NCI-H510A treated with DMSO at 0.1 percent for 48 hours (cell line): Measurements from ENCODE around the gene ADD3.
"Not testable (repeated sequence)": the region's sequence is repeated elsewhere in the genome, so short reads cannot be mapped to it uniquely, and the experiment has no call there.

Source experiments
- DNase-seq: peaks from one replicate; lab custom pipeline; 2025; lab: John Stamatoyannopoulos, UW

Gene ADD3

DNA sequence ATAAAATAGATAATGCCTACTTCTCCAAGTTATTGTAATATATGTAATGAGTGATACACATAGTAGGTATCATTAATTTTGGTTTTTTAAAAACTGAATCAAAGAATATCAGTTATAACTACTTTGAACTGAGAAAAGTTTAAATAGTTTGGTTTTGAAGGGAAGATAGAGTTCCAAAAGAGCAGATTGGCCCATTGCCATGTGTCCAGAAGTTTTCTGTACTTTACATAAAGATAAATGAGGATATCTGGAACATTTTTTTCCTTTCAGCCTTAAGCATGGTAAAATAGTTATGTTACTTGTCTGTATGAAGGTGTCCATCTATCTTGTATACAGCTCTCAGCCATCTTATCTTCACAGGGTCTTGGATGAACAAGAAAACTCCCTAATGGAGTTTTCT, 101.7 kb downstream of the ADD3 start:
- no peak for DNase-seq

DNA sequence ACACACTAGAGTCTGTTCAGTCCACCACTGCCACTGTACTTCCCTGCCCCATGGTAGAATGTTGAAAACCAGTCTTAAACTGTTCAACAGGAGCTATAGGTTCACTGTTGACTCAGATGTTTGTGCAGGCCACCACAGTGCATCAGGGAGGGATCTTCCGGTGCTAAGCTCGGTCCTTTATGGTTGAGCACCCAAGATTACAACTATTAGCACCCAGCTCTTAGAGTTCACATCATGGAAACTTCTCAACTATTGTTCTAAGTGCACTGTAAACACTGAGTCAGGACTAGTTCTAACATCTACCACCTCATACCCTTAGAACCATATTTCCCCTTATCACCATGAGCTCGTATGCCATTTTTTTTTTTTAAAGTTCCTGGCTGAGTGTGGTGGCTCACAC, 102.6 kb downstream of the ADD3 start:
- DNase-seq: no peak

DNA sequence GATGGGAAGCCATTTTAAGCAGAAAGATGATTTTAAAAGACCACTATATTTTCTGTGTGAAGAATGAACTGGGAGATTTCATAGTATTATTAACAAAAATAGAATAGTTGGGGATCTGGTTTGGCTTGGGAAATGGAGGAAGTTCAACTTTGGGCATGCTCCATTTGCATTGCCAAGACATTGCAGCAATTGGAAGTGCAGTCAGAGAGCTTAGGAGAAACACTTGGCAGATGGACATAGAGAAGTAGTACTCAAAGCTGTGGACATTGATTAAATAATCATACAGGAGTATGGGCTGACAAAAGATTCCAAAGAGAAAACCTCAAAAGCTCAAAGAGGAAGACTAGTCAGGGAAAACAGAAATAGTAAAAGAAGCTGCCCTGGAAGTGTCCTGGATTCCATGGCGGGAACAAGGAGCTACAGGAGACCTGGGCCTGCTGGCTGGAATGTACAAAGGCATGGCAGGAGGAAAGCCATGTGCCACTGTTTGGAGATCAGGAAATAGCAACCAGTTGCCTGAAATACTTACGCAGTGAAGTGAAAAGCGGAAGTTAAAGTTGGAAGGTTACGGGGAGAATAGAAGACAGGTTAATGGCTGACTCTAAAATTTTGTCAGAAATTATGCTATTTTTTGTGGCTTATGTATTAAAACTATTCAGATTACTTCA, 106.0 kb downstream of the ADD3 start:
- no peak for DNase-seq

DNA sequence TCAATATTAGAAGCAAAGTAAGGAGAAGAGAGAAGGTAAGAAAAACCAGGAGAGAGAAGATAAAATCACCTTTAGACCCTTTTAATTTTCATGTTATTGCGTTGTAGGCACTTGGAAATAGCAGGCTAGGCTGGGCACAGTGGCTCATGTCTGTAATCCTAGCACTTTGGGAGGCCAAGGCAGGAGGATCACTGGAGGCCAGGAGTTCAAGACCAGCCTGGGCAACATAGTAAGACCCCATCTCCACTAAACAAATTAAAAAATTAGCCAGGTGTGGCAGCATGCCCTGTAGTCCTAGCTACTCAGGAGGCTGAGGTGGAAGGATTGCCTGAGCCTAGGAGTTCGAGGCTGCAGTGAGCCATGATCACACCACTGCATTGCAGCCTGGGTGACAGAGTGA, 106.9 kb downstream of the ADD3 start:
- not testable (repeated sequence) for DNase-seq

DNA sequence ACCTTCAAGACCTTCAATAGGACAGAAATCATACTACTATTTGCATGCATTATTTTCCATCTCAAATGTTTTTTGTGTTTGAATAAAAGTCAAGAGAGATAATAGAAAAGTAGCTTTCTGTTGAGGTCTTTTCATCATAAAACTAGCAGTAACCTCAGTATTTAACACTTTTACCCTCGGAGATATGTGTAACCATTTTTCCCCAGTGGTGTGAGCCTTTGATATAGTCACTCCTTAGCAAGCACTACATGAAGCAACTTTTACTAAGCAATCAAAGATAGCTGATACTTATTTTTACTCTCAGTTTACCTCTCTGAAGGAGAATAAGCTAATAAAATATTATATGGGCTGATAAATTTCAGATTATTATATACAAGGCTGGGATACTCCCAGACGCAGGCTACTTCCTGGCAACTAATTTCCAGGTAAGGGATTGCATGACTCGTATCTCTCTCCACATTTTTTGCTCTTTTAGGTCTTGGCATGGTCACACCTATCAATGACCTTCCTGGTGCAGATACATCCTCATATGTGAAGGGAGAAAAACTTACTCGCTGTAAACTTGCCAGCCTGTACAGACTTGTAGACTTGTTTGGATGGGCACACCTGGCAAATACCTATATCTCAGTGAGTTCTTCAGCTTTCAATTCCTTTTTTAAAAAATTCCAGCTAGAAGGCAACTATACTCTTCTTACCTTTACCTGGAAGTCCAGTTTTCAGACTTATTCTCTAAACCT, 108.2 kb downstream of the ADD3 start:
- DNase-seq: no peak

DNA sequence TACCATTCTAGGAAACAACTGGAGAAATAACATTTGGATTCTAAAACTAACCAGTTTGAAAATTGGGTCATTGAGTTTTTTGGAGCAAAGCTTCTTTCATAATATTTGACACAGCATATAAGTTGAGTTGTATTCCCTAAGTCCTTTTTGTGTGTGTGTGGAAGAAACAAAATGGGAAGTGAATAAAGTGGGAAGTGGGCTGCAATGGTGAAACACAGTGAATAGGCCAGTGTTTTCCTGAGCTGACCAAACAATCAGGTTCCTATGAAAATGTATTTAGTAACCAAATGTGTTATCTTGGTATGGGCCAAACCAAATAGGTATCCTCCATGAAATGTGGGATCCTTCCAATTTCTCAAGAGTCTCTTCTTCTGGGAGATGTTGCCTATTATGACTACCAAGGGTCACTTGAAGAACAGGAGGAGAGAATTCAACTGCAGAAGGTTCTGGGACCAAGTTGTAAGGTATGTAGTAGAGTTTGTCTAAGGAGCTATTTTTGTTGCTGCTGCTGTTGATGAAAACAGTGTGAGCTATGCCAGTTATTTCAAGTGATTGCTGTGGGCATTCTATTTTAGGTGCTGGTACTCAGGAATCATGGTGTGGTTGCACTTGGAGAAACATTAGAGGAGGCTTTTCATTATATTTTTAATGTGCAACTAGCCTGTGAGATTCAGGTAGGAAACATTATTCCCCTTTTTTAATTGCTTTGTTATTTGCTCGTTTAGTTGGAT, 111.3 kb downstream of the ADD3 start:
- no peak for DNase-seq

DNA sequence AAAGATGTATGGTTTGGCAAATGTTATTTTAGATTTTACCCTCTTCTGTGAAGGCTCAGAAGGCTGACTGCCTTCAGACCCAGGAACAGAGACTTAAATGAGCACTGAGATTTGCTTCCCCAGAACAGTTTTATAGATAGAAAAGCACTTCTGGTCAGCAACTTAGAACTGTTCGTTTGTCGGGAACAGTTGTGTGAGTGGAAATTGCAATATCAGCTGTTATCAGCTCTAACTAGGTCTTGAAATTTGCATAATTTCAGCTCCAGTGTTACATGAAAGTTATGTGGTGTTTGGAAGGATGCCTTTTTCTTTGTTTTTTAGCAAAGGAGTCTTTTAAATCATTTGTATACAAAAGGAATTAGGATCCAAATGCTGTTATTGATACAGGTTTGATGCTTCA, 115.8 kb downstream of the ADD3 start:
- no peak for DNase-seq

DNA sequence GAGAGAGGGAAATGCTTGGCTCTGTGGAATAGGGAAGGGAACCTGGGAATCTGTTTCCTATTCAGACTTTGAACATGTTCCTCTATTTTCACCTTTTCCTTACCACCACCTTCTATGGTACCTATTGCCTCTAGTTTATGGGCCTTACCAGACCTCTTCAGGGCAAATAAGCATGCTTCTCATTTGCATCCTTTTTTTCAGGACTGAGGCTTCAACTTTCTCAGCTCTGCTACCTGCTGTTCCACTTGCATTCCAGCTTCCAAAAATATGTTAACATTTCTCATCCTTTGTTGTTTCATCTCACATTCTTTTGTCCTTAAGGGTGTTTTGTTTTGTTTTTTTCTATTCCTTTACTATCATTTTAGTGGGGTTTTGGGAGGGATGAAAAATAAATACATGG, 121.7 kb downstream of the ADD3 start:
- DNase-seq: no peak

DNA sequence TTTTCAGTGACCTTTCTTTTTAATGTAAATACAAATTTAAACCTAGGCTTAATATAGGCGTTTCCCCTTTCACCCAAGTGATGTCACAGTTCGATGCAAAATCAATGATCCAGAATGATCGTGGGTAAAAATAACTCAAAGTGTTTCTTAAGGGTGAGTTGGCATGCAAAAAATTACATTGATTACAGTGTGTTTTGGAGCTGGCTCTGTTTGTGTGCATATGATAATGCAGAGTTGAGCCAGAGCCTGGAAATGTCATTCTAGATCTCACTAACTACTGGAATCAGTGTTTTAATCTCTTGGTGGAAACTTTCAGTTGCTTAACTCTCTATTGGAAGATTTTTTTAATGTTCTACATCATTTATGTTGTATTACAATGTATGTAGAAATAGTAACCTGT, 127.1 kb downstream of the ADD3 start:
- DNase-seq: no peak

DNA sequence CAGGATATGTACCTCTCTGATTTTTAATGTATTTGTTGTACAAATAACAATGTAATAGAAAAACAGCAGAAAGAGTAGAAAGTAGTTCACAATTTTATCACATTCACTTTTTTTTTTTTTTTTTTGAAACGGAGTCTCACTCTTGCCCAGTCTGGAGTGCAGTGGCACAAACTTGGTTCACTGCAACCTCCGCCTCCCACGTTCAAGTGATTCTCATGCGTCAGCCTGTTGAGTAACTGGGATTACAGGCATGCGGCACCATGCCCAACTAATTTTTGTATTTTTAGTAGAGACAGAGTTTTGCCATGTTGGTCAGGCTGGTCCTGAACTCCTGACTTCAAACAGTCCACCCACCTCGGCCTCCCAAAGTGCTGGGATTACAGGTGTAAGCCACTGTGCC, 128.1 kb downstream of the ADD3 start:
- DNase-seq: not testable (repeated sequence)

DNA sequence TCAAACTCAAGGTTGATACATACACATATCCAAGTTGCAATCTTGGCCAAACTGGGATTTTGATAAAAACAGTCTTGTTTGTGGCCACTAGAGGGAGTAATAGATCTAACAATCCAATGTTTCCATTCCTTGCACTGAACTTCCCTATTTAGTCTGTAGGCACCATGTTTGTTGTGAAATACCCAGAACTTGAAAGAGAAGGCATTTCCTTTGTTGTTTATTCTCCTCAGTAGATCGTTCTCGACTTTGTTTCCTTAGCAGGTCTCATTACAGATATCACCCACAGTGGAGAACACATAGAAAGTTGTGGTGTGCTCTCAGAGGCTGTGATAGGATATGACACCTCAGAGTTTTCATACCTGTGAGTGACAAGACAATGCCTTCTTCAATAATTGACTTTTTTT, 129.4 kb downstream of the ADD3 start:
- peak; percentile 89 for DNase-seq

DNA sequence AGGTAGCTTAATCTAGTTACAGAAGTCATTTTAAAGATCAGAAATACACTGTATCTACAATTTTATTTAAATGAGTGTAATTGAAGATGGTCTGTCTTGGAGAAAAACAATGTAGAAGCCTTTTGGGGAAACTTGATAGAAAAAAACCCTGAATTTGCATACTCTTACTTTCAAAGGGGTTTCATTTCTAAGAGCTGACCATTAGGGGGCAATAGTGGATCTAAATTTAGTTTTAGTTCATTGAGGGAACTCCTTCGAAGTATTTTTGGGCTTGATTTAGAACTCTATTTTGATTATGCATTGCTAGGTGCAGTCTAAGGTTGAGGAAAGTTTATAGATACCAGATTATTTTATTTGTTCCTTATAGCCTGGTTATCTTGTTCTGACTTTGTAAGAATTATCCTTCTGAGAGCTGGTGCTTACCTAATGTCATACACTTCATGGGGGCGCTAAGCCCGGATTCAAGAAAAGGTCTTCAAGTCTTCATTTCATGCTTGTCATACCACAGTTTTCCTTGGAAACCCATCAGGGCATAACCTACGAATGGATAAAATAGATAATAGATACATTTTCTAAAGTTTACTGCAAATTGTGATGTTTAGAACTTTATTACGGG, 130.5 kb downstream of the ADD3 start:
- peak; percentile 71 for DNase-seq

DNA sequence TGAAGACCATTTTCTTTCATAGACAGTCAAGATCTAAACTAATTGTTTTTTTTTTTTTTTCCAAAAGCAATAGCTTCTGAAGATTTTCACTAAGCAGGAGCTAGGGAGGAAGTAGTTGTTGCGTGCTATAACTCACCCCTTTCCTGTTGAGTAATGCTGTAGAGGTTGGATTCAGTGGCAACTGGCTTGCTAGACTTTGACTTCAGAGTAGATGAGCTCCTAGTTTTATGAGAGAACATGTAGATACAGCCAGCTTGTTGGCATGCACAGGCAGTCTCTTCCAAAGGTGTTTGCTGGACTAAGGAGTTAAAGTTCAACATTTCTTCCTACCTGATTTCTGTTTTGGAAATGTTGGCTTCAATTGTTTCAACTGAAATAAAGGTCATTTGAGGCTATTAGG, 133.4 kb downstream of the ADD3 start:
- DNase-seq: no peak

DNA sequence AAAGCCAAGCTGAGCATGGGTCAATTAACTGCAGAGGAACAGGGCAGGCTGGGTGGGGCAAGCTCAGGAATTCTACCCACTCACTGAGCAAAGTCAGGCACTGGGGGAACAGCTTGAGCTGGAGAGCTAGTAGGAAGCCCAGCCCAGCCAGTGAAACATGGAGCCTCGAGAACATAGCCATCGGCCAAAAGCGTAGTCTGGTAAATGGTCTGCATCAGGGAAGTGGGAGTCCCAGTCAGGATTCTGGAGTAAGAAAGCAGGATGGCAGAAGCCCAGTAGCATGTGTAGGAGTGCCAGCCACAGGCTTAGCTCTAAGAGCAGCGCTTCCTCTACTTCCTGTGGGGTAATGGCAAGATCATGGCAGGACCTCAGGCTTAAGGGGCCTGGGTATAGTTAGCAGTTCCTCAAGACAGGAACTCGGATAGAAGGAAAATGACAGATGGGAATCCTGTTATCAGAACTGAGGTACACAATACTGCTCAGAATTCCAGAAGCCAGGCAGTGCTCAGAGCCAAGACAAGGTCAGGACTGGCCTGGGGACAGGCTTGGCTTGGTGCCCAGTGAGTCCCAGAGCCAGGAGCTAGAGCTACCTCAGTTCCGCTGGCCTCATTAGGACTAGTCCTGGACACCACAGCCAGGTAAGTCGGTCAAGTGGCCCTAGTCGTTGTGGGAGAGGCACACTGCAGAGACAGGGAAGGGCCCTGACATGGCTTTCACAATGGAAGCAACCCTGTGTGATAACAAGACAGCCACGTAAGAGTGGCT, 134.3 kb downstream of the ADD3 start:
- DNase-seq: no peak

DNA sequence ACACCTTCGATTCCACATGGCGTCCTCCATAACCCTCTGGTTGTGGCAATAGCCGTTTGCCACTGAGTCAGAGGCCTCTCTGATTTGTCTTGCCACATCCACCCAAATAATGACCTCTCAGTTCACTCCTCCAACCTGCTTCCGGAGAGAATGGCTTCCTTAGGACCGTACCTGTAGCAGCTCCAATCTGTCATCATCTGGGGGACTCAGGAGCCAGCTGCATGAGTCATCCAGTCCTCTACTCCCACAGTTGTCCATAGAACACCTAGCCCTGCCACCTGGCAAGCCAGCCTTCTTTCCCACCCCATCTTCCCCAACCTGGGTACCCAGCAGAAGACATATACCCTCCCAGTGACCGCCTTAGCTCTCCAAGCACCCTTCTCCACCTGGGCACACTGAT, 135.2 kb downstream of the ADD3 start:
- DNase-seq: no peak

DNA sequence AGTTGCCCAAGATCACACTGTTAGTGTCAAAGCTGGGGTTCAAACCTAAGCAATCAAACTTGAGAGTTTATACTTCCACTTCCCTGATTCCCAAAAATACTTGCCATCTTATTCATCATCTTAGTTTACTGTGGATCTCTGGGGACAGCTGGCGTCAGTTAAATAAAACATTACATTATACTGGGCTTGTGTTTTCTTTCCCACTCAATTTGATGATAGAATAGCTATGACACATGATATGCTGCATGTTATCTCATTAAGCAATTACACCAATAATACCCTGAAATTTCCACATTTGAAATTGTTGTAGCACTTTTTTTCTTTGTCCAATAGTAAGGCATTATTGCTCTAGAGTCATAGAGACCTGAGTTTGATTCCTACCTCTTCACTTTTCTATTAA, 136.7 kb downstream of the ADD3 start:
- DNase-seq: no peak

DNA sequence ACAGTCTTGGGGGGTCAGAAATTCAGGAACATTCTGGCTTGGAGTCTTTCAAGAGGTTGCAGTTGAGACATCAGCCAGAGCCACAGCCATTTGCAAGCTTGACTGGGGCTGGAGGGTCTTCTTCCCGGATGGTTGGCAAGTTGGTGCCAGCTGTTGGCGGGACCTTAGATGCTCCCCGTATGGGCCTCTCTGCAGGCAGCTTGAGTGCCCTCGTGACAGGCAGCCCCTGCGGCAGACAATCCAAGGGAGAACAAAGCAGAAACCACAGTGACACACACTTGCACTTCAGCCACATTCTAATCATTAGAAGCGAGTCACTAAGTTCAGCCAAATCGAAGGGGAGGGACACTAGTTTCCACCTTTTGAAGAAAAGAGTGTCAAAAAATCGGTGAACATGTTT, 140.2 kb downstream of the ADD3 start:
- no peak for DNase-seq

DNA sequence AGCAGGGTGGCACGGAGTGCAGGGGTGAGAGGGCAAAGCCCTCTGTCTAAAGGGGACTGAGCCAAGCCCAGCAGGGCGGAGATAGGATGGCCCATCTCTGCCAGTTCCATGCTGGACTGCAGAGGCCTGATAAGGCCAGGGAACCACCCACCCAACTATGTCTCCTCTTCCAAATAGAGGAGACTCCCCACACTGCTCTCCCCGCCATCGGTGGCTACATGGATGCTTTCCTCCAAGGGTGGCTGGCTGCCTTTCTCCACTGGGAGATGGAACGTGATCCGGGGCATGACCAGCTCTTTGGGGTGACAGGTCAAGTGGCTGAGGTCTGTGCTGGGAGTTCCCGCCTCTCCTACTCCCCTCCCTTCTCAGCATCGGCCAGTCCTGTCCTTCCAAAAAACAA, 141.5 kb downstream of the ADD3 start:
- no peak for DNase-seq

DNA sequence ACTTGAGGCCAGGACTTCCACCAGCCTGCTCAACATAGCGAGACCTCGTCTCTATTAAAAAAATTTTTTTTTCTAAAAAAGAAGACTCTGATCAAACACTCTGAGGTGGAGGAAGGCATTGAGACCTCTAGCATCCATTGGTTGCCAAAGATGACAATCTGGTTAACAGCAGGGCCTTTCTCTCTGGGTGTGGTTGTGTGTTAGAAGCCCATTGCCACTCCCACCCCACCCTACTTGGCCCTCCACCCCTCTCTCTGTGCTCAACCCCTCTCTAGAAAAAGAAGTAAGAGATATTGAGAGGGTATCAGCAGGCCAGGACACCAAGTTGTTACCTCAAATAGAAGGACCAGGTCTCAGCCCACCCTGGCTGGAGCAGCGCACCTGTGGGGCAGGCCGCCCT, 142.3 kb downstream of the ADD3 start:
- no peak for DNase-seq

DNA sequence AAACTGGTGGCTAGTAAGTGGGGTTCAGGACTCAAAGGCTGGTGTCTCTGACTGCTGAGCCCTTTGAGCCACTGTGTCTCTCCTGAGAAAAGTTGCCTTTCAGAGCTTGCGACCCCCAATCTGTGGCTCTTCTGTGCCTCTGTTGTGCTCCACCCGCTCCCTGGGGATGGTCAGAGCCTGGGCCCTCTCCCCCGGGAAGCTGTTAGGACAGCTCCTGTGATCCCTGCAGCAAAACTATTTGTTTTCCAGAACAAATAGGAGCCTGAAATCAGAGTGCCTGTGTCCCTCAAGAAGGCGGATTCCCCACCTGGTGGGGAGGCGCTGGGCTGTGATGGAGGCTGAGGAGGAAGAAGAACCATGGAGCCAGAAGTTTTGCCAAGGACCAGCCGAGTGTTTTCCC, 143.2 kb downstream of the ADD3 start:
- no peak for DNase-seq

DNA sequence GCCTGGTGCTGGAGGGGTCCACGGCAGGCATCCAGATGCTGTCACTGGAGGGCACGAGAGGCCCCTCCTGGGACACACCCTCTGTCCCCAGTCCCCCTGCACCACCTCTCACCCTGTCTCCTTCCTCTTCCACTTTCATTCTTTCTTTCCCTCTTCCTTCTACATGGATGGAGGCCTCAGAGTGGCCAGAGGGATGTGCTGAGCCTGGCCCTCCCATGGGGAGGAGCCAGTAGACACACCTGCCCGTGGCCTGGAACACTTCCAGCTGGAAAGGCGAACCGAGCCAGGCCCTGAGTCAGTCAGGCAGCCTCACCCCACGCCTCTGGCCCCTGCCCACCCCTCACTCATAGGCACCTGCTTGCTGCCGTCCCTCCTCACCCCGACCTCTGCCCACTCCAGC, 143.7 kb downstream of the ADD3 start:
- DNase-seq: peak; percentile 44

DNA sequence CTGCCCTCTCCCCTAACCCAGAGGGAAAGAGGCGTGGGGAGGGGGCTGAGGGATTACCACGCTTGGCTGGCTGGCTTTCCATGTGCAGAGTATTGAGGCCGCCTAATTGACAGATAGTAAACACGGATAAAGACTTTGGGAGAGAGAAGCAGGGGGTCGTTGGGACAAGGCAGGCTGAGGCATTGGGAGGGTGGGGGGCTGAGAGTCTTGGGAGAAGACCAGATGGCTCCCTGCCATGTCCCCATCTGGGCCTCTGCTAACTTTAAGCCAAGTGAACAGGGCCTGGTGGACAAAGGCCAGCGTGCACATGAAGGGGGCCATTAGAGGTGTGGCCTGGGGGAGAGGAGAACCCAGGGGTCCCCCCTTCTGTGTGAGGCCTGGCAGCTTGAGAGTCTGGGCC, 144.2 kb downstream of the ADD3 start:
- no peak for DNase-seq
